HepG2 (cell line): ENCODE measurements around the gene L3MBTL1. TPM values are rescaled to one million over a fixed set of nuclear protein-coding genes. Genes with fewer than 3 reads are reported as not detected.

Source experiments
- ATAC-seq: fragments of 200-7000 bp; cut with Tn5 transposase; 3 replicates; pipeline ENCODE4 v1.9.1; 2020; ENCODE audit warnings: mild to moderate bottlenecking, moderate library complexity
- BruUV-seq: library from RNA; stranded (reverse); fragments of 400-500 nt; replicated peaks from 2 replicates; lab custom pipeline; 2021; lab: Mats Ljungman, UMichigan
- CTCF ChIA-PET: fragments of 300-600 bp; formaldehyde crosslinking; extraction: SDS; loops from one replicate; lab custom pipeline; 2021; ENCODE audit warnings: low total read pairs, inconsistent platforms, low intra/inter-chr PET ratio; lab: Yijun Ruan, JAX
- POLR2A ChIA-PET: fragments of 350-600 bp; sonication (Branson Sonifier 250); formaldehyde crosslinking; loops from one replicate; lab custom pipeline; 2020; ENCODE audit warnings: antibody characterized with exemption, inconsistent platforms; lab: Yijun Ruan, JAX
- DNase-seq: peaks from one replicate; pipeline ENCODE4 v3.0.0-alpha.2; 2015; ENCODE audit warnings: low spot score
- FAIRE-seq: peaks from 3 replicates; lab custom pipeline; 2011; peaks lifted over from hg19 to GRCh38; lab: Jason Lieb, UNC
- H2AFZ ChIP-seq: one replicate; pipeline ENCODE4 v1.6.1; 2011; ENCODE audit warnings: low read length, inconsistent platforms
- H3K27ac ChIP-seq: fragments of 300-600 bp; 3 replicates; pipeline ENCODE4 v1.8.0; 2011; ENCODE audit warnings: mixed run types, mild to moderate bottlenecking, mixed read lengths, low read length, inconsistent platforms; ENCODE audit not compliant: insufficient read depth; ENCODE audit errors: extremely low read length
- H3K27me3 ChIP-seq, 2 experiments: fragments of 200-600 bp in 1 of 2; 2 replicates in 1 of 2; 3 replicates in 1 of 2; pipeline versions ENCODE4 v1.6.0 to v1.8.0; 2011; ENCODE audit warnings: low read length in 2 of 2, mild to moderate bottlenecking in 2 of 2, moderate library complexity in 2 of 2, inconsistent platforms in 1 of 2; ENCODE audit not compliant: insufficient read depth in 2 of 2, control insufficient read depth in 1 of 2
- H3K36me3 ChIP-seq, 2 experiments: fragments of 200-600 bp in 1 of 2; replicated peaks in 1 of 2; 2 replicates in 1 of 2; 3 replicates in 1 of 2; pipeline versions ENCODE4 v1.5.1 to v1.8.0; 2011; ENCODE audit warnings: low read length in 2 of 2, inconsistent platforms in 1 of 2; ENCODE audit not compliant: insufficient read depth in 2 of 2, control insufficient read depth in 1 of 2
- H3K4me1 ChIP-seq: 2 replicates; pipeline ENCODE4 v1.5.1; 2012; ENCODE audit warnings: low read length, inconsistent platforms; ENCODE audit not compliant: insufficient read depth
- H3K4me2 ChIP-seq: 2 replicates; pipeline ENCODE4 v1.6.0; 2011; ENCODE audit warnings: low read depth, low read length, inconsistent platforms
- H3K4me3 ChIP-seq, 3 experiments: fragments of 200-600 bp in 1 of 3; sonication (generic), shearing (Covaris generic) in 1 of 3; replicated peaks in 1 of 3; 2 replicates each; pipeline ENCODE4 v1.5.1; 2011 to 2016; ENCODE audit warnings: low read length in 3 of 3, inconsistent platforms in 2 of 3, low read depth in 2 of 3, mild to moderate bottlenecking in 2 of 3, control low read depth in 1 of 3, mixed read lengths in 1 of 3; ENCODE audit not compliant: insufficient read depth in 1 of 3
- H3K79me2 ChIP-seq: one replicate; pipeline ENCODE4 v1.6.1; 2011; ENCODE audit warnings: low read length, inconsistent platforms; ENCODE audit not compliant: insufficient read depth
- H3K9ac ChIP-seq: 2 replicates; pipeline ENCODE4 v1.6.0; 2011; ENCODE audit warnings: mild to moderate bottlenecking, low read depth, low read length, inconsistent platforms; ENCODE audit not compliant: insufficient read depth
- H3K9me3 ChIP-seq: 2 replicates; pipeline ENCODE4 v1.5.1; 2012; ENCODE audit warnings: mild to moderate bottlenecking, low read length
- H4K20me1 ChIP-seq: 2 replicates; pipeline ENCODE4 v1.6.0; 2011; ENCODE audit warnings: inconsistent platforms, mild to moderate bottlenecking, low read length, moderate library complexity; ENCODE audit not compliant: insufficient read depth
- ARHGAP35 ChIP-seq: sonication (generic); formaldehyde crosslinking; IDR thresholded peaks from 2 replicates; pipeline ENCODE4 v1.9.0; 2022; ENCODE audit warnings: mild to moderate bottlenecking, inconsistent platforms, moderate library complexity, missing genetic modification reagents, borderline replicate concordance
- CAMTA2 ChIP-seq: sonication (generic); formaldehyde crosslinking; IDR thresholded peaks from 2 replicates; pipeline ENCODE4 v1.4.0; 2020; ENCODE audit warnings: mild to moderate bottlenecking, missing genetic modification reagents, borderline replicate concordance
- JUND ChIP-seq: sonication (generic); formaldehyde crosslinking; IDR thresholded peaks from 2 replicates; pipeline ENCODE4 v1.8.0; 2022; ENCODE audit warnings: mild to moderate bottlenecking, missing genetic modification reagents
- ZFY ChIP-seq: sonication (generic); formaldehyde crosslinking; IDR thresholded peaks from 2 replicates; pipeline ENCODE4 v1.4.0; 2020; ENCODE audit warnings: missing genetic modification reagents
- ZNF296 ChIP-seq: sonication (generic); formaldehyde crosslinking; conservative IDR thresholded peaks from 2 replicates; pipeline ENCODE4 v1.5.0; 2020; ENCODE audit warnings: mild to moderate bottlenecking, missing genetic modification reagents
- ZNF788 ChIP-seq: sonication (generic); formaldehyde crosslinking; IDR thresholded peaks from 2 replicates; pipeline ENCODE4 v1.5.0; 2020; ENCODE audit warnings: mild to moderate bottlenecking, missing genetic modification reagents, borderline replicate concordance
- ZNF839 ChIP-seq: sonication (generic); formaldehyde crosslinking; IDR thresholded peaks from 2 replicates; pipeline ENCODE4 v1.4.0; 2020; ENCODE audit warnings: missing genetic modification reagents, mild to moderate bottlenecking, borderline replicate concordance
- WGBS: methylation state at CpG from one replicate; pipeline ENCODE4 v1.1.6; 2017; ENCODE audit warnings: low lambda C conversion rate; 5-methylcytosine and 5-hydroxymethylcytosine counted together
- in situ Hi-C: cut with HindIII; loops from 2 replicates; pipeline ENCODE4 v1.10.0; 2017; ENCODE audit warnings: low pct_unique_long_range_greater_than_20kb; ENCODE audit not compliant: extremely low pct_ligation_motif_present
- intact Hi-C: fragments of 100-400 bp; cut with micrococcal nuclease; formaldehyde crosslinking; loops from one replicate; pipeline ENCODE4 v1.10.0; 2022; ENCODE audit not compliant: unreplicated experiment
- polyA plus RNA-seq, 8 experiments: library from polyadenylated mRNA; depleted of rRNA in 3 of 8; stranded (reverse) in 7 of 8; unstranded in 1 of 8; fragments of >200 nt; fragmentation: Illumina TruSeq in 4 of 8; extraction: Trizol in 4 of 8; gene quantifications; 2 replicates each; pipeline versions ENCODE4 v1.2.1 to v1.2.3, GENCODE V29; 2011 to 2016; ENCODE audit warnings: low read depth in 4 of 8, missing spikeins in 1 of 8, mixed read lengths in 1 of 8; ENCODE audit not compliant: insufficient read depth in 1 of 8
- total RNA-seq, 5 experiments: library from RNA; depleted of rRNA; stranded (reverse); fragments of >200 nt; fragmentation: Illumina TruSeq; extraction: Trizol; gene quantifications; 2 replicates each; pipeline ENCODE4 v1.2.3, GENCODE V29; 2016; ENCODE audit warnings: low read depth in 1 of 5
- TF ChIP-seq, protein P1 (sequence below): sonication (generic); formaldehyde crosslinking; IDR thresholded peaks from 2 replicates; pipeline ENCODE4 v1.9.0; 2022; ENCODE audit warnings: missing genetic modification reagents, mild to moderate bottlenecking, borderline replicate concordance

Gene L3MBTL1
- total and polyA plus RNA-seq, 2 of the 13 experiments (the other 11 are each of a cell fraction or from before 2014, with no cell fraction given): 9.0 to 17.8 TPM

DNA sequence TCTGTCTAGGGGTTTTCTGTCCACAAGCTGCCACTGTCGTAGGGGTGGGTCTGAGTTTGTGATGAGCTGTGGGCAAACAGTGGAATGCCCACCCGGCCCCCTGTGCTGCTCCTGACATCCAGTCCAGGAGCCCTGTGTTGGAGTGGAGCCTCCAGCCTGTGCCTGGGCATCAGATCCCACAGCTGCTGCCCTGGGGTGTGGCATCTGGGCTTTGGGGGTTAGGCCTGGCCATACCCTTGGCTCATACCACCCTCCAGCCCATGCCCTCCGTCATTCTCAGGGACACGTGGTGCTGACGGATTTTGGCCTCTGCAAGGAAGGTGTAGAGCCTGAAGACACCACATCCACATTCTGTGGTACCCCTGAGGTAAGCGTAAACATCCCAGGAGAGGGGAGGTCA, 64.3 kb downstream of the L3MBTL1 start:
- no peaks in the 10 kb centered on the region for H3K79me2 ChIP-seq
- H3K27me3 ChIP-seq: no peaks in the 10 kb centered on the region
- H3K4me3 ChIP-seq: no peak overlapping the region
- TF ChIP-seq, protein P1, sequence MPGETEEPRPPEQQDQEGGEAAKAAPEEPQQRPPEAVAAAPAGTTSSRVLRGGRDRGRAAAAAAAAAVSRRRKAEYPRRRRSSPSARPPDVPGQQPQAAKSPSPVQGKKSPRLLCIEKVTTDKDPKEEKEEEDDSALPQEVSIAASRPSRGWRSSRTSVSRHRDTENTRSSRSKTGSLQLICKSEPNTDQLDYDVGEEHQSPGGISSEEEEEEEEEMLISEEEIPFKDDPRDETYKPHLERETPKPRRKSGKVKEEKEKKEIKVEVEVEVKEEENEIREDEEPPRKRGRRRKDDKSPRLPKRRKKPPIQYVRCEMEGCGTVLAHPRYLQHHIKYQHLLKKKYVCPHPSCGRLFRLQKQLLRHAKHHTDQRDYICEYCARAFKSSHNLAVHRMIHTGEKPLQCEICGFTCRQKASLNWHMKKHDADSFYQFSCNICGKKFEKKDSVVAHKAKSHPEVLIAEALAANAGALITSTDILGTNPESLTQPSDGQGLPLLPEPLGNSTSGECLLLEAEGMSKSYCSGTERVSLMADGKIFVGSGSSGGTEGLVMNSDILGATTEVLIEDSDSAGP: no peak
- TF ChIP-seq ZNF296 (CRISPR knock-in tag) (no peak), CAMTA2 (CRISPR knock-in tag) (no peak), ZNF788 (CRISPR knock-in tag) (peak; percentile 44; the same call in 1 of the 2 replicates), ZFY (CRISPR knock-in tag) (no peak), JUND (CRISPR knock-in tag) (no peak), ARHGAP35 (no peak), ZNF839 (CRISPR knock-in tag) (0 out of 2 replicates have a peak, but pooled peaks have one; percentile 8)
- ChIA-PET POLR2A (interaction anchor here (1.4 to 9.7 kb wide), 2 partner anchors 12 to 13 kb away, joined by 7 to 109 read pairs; partner anchors contain the start of gene SGK2), CTCF (no interaction called here)
- H3K27ac ChIP-seq: no peak overlapping the region
- FAIRE-seq (no peak), DNase-seq (no peak), ATAC-seq (no peak)
- no peak overlapping the region for H3K4me2 ChIP-seq
- H3K9ac ChIP-seq: no peak overlapping the region
- 90% methylated on average over 6 of the region's 6 CpGs for WGBS
- no peak overlapping the region for H2AFZ ChIP-seq
- intact Hi-C loops: no loop called here
- H3K9me3 ChIP-seq: no peaks in the 10 kb centered on the region
- in situ Hi-C loops: no loop called here
- peaks cover 0 to 21% of the 10 kb centered on the region in 2 experiments; a peak in 4 of 5 replicates for H3K36me3 ChIP-seq
- no peaks in the 10 kb centered on the region for H4K20me1 ChIP-seq
- peaks cover 18% of the 10 kb centered on the region for H3K4me1 ChIP-seq
- BruUV-seq: no TSS peak
